ENCODE data around the gene TARM1.

GRCh38 chr19:54099190-54099902, 18.2 kb upstream of the TARM1 start:
- TF ChIP-seq, protein P1, sequence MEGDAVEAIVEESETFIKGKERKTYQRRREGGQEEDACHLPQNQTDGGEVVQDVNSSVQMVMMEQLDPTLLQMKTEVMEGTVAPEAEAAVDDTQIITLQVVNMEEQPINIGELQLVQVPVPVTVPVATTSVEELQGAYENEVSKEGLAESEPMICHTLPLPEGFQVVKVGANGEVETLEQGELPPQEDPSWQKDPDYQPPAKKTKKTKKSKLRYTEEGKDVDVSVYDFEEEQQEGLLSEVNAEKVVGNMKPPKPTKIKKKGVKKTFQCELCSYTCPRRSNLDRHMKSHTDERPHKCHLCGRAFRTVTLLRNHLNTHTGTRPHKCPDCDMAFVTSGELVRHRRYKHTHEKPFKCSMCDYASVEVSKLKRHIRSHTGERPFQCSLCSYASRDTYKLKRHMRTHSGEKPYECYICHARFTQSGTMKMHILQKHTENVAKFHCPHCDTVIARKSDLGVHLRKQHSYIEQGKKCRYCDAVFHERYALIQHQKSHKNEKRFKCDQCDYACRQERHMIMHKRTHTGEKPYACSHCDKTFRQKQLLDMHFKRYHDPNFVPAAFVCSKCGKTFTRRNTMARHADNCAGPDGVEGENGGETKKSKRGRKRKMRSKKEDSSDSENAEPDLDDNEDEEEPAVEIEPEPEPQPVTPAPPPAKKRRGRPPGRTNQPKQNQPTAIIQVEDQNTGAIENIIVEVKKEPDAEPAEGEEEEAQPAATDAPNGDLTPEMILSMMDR (IDR thresholded peaks at IDR 0.05; ENCODE audit: low read length) = no peak
- TF ChIP-seq EZH2 (optimal IDR thresholded peaks at IDR 0.05; ENCODE audit: low read depth, low read length) = no peak

All from MM.1S (cell line).